Tibial nerve (tissue), 3 donors: ENCODE measurements around the gene SLC27A2.

Source experiments
- POLR2A ChIP-seq, 2 donors: fragments of 450-650 bp; IDR thresholded peaks; one replicate each; pipeline ENCODE4 v1.6.1; 2017; ENCODE audit warnings: antibody characterized with exemption in 2 of 2, mild to moderate bottlenecking in 2 of 2, moderate library complexity in 2 of 2
- TF ChIP-seq, protein P1 (sequence below), 5 experiments: fragments of 200-600 bp in 3 of 5; fragments of 450-650 bp in 2 of 5; sonication (generic) in 3 of 5; IDR thresholded peaks; one replicate each; pipeline ENCODE4 v1.5.1; 2016 to 2019; ENCODE audit warnings: antibody characterized with exemption in 5 of 5, mild to moderate bottlenecking in 3 of 5, moderate library complexity in 2 of 5

DNA sequence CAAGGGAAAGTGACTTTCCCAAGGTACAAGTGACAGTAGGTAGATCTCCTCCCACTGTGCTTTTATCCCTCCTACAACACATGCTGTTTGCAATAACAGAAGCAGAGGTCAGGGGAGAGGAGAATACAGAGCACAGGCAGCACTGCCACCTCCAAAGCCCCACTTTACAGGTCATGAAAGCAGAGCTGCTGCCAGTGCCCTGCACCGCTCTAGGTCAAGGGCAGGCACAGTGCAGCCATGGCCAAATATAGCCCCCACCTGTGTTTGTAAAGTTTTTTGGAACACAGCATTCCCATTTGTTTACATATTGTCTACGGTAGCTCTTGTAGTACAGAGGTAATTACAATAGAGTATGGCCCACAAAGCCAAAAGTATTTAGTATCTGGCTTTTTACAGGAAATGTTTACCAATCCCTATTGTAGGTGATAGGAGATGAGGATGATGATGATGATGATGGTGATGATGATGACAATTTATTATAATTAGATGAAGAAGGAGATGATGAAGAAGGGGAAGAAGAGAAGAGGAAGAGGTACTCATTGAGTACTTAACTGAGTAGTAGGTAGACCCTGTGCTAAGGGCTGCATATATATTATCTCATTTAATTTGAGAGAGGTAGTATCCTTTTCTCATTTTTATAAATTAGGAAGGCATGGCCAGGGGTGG, 63.1 kb downstream of the SLC27A2 start:
- TF ChIP-seq, protein P1, sequence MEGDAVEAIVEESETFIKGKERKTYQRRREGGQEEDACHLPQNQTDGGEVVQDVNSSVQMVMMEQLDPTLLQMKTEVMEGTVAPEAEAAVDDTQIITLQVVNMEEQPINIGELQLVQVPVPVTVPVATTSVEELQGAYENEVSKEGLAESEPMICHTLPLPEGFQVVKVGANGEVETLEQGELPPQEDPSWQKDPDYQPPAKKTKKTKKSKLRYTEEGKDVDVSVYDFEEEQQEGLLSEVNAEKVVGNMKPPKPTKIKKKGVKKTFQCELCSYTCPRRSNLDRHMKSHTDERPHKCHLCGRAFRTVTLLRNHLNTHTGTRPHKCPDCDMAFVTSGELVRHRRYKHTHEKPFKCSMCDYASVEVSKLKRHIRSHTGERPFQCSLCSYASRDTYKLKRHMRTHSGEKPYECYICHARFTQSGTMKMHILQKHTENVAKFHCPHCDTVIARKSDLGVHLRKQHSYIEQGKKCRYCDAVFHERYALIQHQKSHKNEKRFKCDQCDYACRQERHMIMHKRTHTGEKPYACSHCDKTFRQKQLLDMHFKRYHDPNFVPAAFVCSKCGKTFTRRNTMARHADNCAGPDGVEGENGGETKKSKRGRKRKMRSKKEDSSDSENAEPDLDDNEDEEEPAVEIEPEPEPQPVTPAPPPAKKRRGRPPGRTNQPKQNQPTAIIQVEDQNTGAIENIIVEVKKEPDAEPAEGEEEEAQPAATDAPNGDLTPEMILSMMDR (IDR thresholded peaks at IDR 0.05) = no peak
- TF ChIP-seq POLR2A (IDR thresholded peaks at IDR 0.05) = no peak
